CD4-positive, alpha-beta T cell treated with Interleukin-4 for 1 hour (primary cell): ENCODE measurements around the gene FIGN.

Experiments
- DNase-seq, 2 donors: peaks; one replicate each; pipeline ENCODE4 v3.0.0-alpha.2; 2020 to 2022

FIGN gene

GRCh38 chr2:163658556-163658955 is 77.3 kb downstream of the FIGN start:
- no peak for DNase-seq

- no peak for DNase-seq
Measured at GRCh38 chr2:163657281-163657656, 78.5 kb downstream of the FIGN start.

GRCh38 chr2:163656622-163657280 is 79.1 kb downstream of the FIGN start:
- no peak for DNase-seq

DNA sequence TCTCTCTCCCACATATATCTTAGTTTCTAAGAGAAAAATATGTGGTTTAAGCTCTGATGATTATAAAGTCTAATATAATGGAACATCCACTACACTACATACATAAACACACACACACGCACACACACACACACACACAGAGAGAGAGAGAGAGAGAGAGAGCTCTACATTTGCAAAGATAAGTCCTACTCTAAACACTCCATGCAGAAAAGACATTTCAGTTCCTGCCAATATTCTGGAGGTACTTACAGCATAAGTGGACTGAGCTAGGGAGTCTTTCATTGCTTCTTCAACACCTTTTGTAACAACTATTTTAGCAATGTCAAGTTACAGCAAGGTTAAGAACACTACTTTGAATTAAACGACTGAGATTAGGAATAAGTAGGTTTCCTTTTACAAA is 80.1 kb downstream of the FIGN start:
- no peak for DNase-seq

DNA sequence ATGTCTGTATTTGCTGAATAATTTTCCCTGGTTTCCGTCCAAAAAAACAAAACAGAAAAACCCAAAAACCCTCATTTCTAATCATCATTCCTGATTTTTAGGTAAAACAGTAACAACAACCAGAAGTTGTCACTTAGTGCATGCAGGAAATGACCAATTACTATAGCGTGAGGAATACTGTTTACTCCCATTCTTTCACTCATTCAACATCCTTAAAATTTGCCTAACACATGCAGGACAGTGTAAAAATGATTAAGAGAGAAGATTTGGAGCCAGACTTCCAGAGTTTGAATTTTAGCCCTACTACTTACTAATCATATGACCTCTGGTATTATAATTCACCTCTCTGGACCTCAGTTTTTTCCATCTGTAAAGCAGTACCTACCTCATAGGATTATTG is 83.1 kb downstream of the FIGN start:
- no peak for DNase-seq

- DNase-seq, result no peak
Measured at GRCh38 chr2:163649080-163649479, 86.7 kb downstream of the FIGN start.

GRCh38 chr2:163647300-163647699 is 88.5 kb downstream of the FIGN start:
- DNase-seq, result no peak

- no peak for DNase-seq
Measured at GRCh38 chr2:163646687-163647086, 89.1 kb downstream of the FIGN start.

DNA sequence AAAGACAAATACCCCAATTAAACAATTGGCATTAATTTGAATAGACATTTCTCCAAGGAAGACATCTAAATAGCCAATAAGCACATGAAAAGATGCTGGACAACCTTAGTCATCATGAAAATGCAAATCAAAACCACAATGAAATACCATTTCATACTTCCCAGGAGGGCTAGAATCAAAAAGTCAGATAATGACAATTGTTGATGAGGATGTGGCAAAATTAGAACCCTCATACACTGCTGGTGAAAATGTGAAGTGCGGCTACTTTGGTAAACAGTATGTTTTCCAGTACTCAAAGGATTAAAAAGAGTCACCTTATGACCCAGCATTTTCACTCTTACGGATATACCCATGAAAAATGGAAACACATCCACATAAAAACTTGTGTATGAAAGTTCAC is 91.6 kb downstream of the FIGN start:
- DNase-seq, result no peak

DNA sequence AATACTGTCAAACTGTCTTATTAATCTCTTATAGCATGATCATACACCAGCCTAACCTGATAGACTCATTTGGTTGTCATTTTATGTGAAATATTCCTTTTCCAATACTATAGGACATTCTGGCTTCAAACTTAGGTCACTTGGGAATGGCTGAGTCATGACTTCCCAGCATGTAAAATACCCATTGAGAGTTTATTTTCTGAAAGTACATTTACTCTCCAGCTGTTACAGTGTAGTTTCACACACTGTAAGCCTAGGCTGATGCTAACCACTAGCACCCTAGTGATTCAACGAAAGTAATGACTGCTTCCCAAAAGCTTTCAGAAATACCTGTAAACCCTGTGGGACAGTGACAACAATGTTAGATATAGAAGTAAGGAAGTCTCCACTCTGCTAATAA is 93.8 kb downstream of the FIGN start:
- no peak for DNase-seq

GRCh38 chr2:163640542-163641193 is 95.1 kb downstream of the FIGN start:
- no peak for DNase-seq

DNA sequence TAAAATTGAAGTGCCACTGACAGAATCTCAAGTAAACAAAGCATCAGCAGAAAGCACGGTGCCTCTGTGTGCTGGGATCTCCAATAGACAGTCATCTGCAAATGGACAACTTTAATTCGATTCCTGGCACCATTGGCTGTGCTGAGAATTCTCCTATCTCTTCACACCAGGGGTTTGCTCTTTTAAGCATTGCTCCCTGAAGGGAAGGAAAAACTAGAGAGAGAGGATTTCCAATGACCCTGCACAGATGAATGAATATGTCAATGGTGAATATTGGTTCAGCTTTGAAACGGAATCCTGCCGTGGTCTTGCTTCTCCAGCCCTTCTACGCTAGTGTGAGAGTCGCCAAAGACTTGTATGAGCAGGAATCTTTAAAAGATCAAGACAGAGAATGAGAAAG is 97.9 kb downstream of the FIGN start:
- no peak for DNase-seq

- DNase-seq, result no peak
Measured at GRCh38 chr2:163633291-163633690, 102.5 kb downstream of the FIGN start.

GRCh38 chr2:163630836-163631235 is 105.0 kb downstream of the FIGN start:
- DNase-seq, result no peak

DNA sequence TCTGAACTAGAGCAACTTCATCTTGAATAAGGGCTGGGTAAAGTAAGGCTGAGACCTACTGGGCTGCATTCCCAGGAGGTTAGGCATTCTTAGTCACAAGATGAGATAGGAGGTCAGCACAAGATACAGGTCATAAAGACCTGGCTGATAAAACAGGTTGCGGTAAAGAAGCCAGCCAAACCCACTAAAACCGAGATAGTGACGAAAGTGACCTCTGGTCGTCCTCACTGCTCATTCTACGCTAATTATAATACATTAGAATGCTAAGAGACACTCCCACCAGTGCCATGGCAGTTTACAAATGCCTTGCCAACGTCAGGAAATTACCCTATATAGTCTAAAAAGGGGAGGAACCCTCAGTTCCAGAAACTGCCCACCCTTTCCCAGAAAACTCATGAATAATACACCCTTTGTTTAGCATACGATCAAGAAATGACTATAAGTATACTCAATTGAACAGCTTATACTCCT is 109.1 kb downstream of the FIGN start:
- DNase-seq, result no peak

- DNase-seq, result no peak
Measured at GRCh38 chr2:163626208-163626607, 109.6 kb downstream of the FIGN start.

DNA sequence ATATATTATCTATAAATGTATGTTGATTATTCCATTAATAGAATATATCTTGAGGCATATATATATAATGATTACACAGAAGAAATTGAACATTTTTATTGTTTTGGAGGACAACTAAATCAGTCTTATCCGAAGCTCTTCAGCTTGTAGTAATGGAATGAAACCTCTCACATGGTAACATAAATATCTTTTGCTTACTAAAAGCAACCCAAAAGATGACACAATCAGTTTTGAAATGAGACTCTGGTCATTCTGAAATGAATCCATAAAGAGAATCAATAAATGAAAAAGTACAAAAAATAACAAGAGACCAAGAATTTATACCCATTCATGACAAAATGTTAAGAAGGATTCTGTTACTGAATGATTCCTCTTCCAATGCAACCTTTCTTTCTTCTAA is 110.2 kb downstream of the FIGN start:
- no peak for DNase-seq

GRCh38 chr2:163621445-163622004 is 114.3 kb downstream of the FIGN start:
- DNase-seq, result no peak

DNA sequence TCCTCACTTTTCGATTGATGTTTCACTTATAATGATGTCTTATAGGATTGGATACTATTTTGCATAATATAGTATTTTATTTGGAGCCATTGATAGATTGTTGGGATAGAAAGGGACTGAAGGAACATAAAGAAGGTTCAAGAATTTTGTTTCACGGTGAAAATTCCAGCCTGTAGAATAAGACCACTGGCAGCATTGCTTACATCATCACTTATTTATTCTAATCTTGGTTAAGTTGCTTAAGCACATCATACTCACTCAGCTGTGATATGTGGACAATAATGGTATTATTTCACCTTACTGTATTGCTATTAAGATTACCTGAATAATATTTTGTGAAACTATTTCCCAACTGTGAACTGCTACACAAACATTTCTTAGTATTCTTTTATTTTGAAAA is 118.3 kb downstream of the FIGN start:
- DNase-seq, result no peak

- no peak for DNase-seq
Measured at GRCh38 chr2:163613266-163613731, 122.5 kb downstream of the FIGN start.

DNA sequence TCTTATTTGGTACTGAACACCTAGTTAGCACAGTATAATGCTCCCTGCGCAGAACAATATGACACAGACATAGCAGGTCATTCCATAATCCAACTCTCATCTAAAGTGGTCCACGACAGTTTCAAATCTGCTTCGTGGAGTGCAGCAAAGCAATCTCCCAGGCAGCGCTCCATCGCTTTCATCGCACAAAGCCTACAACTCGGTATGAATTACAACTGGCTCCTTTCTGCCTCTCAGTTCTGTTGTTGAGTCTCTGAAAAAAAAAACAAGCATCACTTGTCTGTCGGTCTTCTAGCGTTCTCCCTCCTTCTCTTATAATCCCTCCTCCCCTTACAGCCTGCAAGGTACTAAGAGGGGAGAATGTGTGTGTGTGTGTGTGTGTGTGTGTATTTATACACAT is 123.5 kb downstream of the FIGN start:
- no peak for DNase-seq

GRCh38 chr2:163611557-163611906 is 124.3 kb downstream of the FIGN start:
- DNase-seq, result no peak

DNA sequence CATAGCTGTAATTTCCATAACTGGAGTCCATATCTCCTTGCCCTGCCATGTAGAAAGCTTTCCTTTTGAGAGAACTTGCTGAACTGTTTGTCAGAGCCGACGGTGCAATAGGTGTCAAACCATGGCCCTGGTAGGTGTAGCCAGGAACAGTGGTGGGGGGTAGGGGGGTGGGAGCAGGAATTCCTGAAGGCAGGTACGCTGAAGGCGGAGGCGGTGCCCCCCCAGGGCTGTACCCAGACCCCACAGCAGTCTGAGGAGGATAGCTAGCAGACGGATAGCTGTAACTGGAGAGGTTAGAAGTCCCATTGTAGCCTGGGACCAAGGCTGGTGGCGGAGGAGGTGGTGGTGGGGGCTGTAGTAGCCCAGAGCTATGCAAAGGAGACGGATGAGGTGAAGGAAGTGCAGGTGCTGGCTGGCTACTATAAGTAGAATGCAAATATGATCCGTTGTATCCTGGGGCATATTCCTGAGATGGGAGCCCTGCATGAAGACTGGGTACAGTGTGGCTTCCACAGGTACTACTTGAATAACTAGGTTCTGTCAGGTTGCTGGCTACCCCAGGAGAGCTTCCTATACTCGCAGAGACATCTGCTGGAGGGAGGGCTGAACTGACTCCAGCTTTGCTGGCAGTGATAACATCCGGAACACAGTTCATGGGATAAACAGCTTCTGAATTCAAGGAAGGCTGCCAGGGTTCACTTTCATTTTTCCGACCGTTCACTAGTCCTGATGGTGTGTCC is 124.8 kb downstream of the FIGN start:
- no peak for DNase-seq

GRCh38 chr2:163607630-163608029 is 128.2 kb downstream of the FIGN start:
- no peak for DNase-seq
